GM06990 (cell line): ENCODE measurements around the gene SPEF1.

Experiments
- DNase-seq: peaks from one replicate; pipeline ENCODE4 v3.0.0-alpha.2; 2011; ENCODE audit not compliant: insufficient read length; ENCODE audit errors: extremely low read depth
- H3K27me3 ChIP-seq: replicated peaks from 2 replicates; pipeline ENCODE4 v1.6.0; 2011; ENCODE audit warnings: low read length; ENCODE audit not compliant: control insufficient read depth, insufficient read depth
- H3K36me3 ChIP-seq: 2 replicates; pipeline ENCODE4 v1.5.1; 2011; ENCODE audit warnings: low read length; ENCODE audit not compliant: control insufficient read depth, insufficient read depth
- H3K4me3 ChIP-seq: replicated peaks from 2 replicates; pipeline ENCODE4 v1.5.1; 2011; ENCODE audit warnings: low read depth, mild to moderate bottlenecking, control low read depth, low read length
- CTCF ChIP-seq: IDR thresholded peaks from 2 replicates; pipeline ENCODE4 v1.5.1; 2011; ENCODE audit warnings: low read length, control low read depth, mild to moderate bottlenecking, inconsistent platforms; ENCODE audit not compliant: insufficient read depth, poor library complexity, severe bottlenecking

SPEF1 gene

GRCh38 chr20:3803289-3803688, 22.0 kb upstream of the SPEF1 start:
- DNase-seq = no peak
- H3K36me3 ChIP-seq = peaks cover 26% of the 10 kb centered on the region
- no peaks in the 10 kb centered on the region for H3K27me3 ChIP-seq
- TF ChIP-seq CTCF = no peak
- no peak overlapping the region for H3K4me3 ChIP-seq

- no peak overlapping the region for H3K4me3 ChIP-seq
- peaks cover 26% of the 10 kb centered on the region for H3K36me3 ChIP-seq
- no peak for TF ChIP-seq CTCF
- no peak for DNase-seq
- H3K27me3 ChIP-seq = no peaks in the 10 kb centered on the region
Observed at GRCh38 chr20:3802524-3803239, 21.4 kb upstream of the SPEF1 start.

GRCh38 chr20:3801846-3802245, 20.6 kb upstream of the SPEF1 start:
- no peak for DNase-seq

GRCh38 chr20:3801299-3801698, 20.1 kb upstream of the SPEF1 start:
- DNase-seq = no peak
- H3K27me3 ChIP-seq = no peaks in the 10 kb centered on the region
- H3K4me3 ChIP-seq = no peak overlapping the region
- no peak for TF ChIP-seq CTCF
- H3K36me3 ChIP-seq = peaks cover 26% of the 10 kb centered on the region

More at GRCh38 chr20:3801846-3802245, 20.6 kb upstream of the SPEF1 start:
- TF ChIP-seq CTCF = no peak
- Histone ChIP-seq H3K36me3 (peaks cover 26% of the 10 kb centered on the region), H3K4me3 (no peak overlapping the region), H3K27me3 (no peaks in the 10 kb centered on the region)

GRCh38 chr20:3800878-3801260, 19.6 kb upstream of the SPEF1 start:
- H3K36me3 ChIP-seq = peaks cover 22% of the 10 kb centered on the region
- no peak for DNase-seq

More at GRCh38 chr20:3800878-3801260, 19.6 kb upstream of the SPEF1 start:
- H3K27me3 ChIP-seq = no peaks in the 10 kb centered on the region
- TF ChIP-seq CTCF = no peak
- H3K4me3 ChIP-seq = no peak overlapping the region
